Measurements from ENCODE around the gene CCDC179.
A peak's percentile ranks its signal among the peaks of the same experiment; 100 is the strongest.

Gene CCDC179

DNA sequence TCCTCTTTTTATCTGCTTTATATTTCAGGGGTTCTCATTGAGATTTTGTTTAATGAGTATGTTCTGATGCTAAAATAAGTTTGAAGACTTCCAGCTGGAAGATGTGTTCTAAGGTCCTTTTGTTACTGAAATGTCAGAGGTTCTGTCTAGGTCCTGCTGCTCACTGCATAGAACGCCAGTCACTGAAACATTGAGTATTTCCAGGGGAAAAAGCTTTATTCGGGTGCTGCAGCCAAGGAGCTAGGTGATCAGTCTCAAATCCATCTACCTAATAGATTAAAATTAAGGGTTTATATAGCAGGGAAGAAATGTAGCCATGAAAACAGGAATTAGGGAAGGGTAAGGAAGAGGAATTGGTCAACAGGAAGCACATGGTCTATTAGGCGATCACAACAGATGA lies 50.4 kb downstream of the CCDC179 start:
- DNase-seq (ENCODE audit: low read depth in 2 of 2), result no peak
- H3K4me3 ChIP-seq (replicated peaks in 1 of 2; ENCODE audit: low read depth in 2 of 2, low read length in 2 of 2), result no peak overlapping the region
- TF ChIP-seq, protein P1, sequence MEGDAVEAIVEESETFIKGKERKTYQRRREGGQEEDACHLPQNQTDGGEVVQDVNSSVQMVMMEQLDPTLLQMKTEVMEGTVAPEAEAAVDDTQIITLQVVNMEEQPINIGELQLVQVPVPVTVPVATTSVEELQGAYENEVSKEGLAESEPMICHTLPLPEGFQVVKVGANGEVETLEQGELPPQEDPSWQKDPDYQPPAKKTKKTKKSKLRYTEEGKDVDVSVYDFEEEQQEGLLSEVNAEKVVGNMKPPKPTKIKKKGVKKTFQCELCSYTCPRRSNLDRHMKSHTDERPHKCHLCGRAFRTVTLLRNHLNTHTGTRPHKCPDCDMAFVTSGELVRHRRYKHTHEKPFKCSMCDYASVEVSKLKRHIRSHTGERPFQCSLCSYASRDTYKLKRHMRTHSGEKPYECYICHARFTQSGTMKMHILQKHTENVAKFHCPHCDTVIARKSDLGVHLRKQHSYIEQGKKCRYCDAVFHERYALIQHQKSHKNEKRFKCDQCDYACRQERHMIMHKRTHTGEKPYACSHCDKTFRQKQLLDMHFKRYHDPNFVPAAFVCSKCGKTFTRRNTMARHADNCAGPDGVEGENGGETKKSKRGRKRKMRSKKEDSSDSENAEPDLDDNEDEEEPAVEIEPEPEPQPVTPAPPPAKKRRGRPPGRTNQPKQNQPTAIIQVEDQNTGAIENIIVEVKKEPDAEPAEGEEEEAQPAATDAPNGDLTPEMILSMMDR (IDR thresholded peaks at IDR 0.05; ENCODE audit: low read depth, low read length), result no peak

DNA sequence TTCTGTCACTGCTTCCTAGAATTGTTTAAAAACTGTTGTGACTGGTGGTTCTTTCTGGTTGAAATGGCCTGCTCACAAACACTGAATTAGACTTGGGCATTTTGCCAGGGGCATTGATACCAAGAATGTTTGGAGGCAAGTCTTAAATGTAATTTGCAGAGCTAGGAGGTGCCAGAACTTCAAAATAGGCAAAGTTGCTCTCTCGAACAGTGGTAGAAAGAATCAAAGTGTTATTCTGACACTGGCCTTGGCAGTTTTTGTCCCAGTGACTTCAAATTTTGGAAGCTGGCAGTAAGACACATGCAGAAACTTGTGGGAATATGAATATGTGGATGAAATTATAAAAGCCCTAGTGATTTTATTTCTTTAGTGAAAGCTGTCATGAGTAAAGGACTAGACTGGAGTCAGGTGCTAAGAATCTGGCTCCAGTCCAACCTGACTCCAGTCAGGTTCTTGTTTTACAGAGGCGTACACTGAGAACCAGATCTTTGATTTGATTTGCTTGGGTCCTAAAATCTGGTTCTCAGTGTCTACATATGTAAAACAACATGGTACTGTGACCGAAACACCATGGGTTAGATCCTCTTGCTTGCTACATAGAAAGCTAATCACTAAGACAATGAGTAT lies 51.6 kb downstream of the CCDC179 start:
- H3K4me3 ChIP-seq (replicated peaks in 1 of 2; ENCODE audit: low read depth in 2 of 2, low read length in 2 of 2), result no peak overlapping the region
- DNase-seq (ENCODE audit: low read depth in 2 of 2), result peak; percentile 40 to 44
- TF ChIP-seq, protein P1 (IDR thresholded peaks at IDR 0.05; ENCODE audit: low read depth, low read length), result no peak

DNA sequence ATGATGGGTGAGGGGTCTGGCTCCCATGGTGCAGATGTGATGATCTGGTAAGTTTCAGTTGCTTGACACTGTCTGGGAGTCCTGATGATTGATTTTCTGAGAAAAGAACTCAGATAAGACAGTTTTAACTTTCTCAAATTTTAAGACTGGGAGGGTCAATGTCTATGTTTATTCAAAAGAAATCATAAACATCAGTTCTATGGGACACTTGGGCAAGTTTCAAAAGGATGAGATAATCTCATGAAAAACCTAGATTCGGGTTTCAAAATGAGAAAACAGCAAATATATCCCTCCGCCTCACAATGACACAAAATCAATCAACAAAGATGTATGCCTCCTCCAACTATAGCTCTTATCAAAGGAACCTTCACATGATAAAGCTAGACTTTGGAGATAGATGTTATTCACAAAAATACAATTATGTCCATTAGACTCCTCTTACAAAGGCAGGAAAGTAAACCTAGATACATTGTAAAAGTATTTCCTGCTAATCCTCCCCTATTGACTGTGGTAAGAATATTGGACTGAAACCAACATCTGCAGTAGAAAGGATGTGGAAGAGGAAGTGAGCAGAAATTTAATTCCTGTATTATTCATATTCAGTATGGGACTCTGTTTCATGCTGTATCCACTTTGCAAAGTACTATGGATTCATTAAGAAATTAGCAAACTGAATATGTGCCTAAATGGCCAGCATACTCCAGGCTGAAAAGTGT lies 52.3 kb downstream of the CCDC179 start:
- TF ChIP-seq, protein P1 (IDR thresholded peaks at IDR 0.05; ENCODE audit: low read depth, low read length), result no peak
- peak; percentile 63 to 68 for DNase-seq (ENCODE audit: low read depth in 2 of 2)
- no peak overlapping the region for H3K4me3 ChIP-seq (replicated peaks in 1 of 2; ENCODE audit: low read depth in 2 of 2, low read length in 2 of 2)

DNA sequence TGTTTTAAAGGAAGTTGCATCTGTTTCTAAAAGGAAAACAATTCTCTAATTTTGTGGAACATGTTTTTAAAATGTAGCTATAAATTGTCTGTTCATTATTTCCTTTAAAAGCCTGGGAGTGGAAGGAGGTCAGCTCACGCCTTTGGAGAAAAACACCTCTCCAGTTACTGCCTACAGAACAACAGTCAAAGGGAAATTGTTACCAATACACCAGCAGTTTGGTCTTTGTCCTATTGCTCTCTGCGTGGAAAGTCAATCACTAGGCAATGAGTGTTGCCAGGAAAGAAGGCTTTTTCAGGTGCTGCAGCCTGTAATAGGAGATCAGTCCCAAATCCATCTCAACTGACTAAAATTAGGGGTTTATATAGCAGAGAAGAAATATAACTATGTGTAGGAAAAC lies 52.9 kb downstream of the CCDC179 start:
- no peak for DNase-seq (ENCODE audit: low read depth in 2 of 2)
- TF ChIP-seq, protein P1 (IDR thresholded peaks at IDR 0.05; ENCODE audit: low read depth, low read length), result no peak
- H3K4me3 ChIP-seq (replicated peaks in 1 of 2; ENCODE audit: low read depth in 2 of 2, low read length in 2 of 2), result no peak overlapping the region

GRCh38 chr11:22802861-22803260 lies 57.4 kb downstream of the CCDC179 start:
- TF ChIP-seq, protein P1 (IDR thresholded peaks at IDR 0.05; ENCODE audit: low read depth, low read length), result no peak

GRCh38 chr11:22800482-22800881 lies 59.8 kb downstream of the CCDC179 start:
- no peak for DNase-seq (ENCODE audit: low read depth in 2 of 2)
- TF ChIP-seq, protein P1 (IDR thresholded peaks at IDR 0.05; ENCODE audit: low read depth, low read length), result no peak
- no peak overlapping the region for H3K4me3 ChIP-seq (replicated peaks in 1 of 2; ENCODE audit: low read depth in 2 of 2, low read length in 2 of 2)

More at GRCh38 chr11:22802861-22803260, 57.4 kb downstream of the CCDC179 start:
- DNase-seq (ENCODE audit: low read depth in 2 of 2), result no peak
- no peak overlapping the region for H3K4me3 ChIP-seq (replicated peaks in 1 of 2; ENCODE audit: low read depth in 2 of 2, low read length in 2 of 2)
